ENCODE data around the gene C10orf95.

C10orf95 gene

GRCh38 chr10:102416695-102417094, 34.6 kb downstream of the C10orf95 start:
- no peak for DNase-seq (ENCODE audit: low read depth in 2 of 2)

- DNase-seq (ENCODE audit: low read depth in 2 of 2), result no peak
These were observed 35.1 kb downstream of the C10orf95 start for GRCh38 chr10:102416283-102416682.

- DNase-seq (ENCODE audit: low read depth in 2 of 2), result no peak
These were observed 36.6 kb downstream of the C10orf95 start for GRCh38 chr10:102414749-102415148.

GRCh38 chr10:102413806-102414561, 37.4 kb downstream of the C10orf95 start:
- no peak for DNase-seq (ENCODE audit: low read depth in 2 of 2)

- no peak for DNase-seq (ENCODE audit: low read depth in 2 of 2)
These were observed 38.2 kb downstream of the C10orf95 start for GRCh38 chr10:102413053-102413705.

- no peak for DNase-seq (ENCODE audit: low read depth in 2 of 2)
These were observed 39.0 kb downstream of the C10orf95 start for GRCh38 chr10:102412293-102412692.

GRCh38 chr10:102411341-102412255, 39.7 kb downstream of the C10orf95 start:
- DNase-seq (ENCODE audit: low read depth in 2 of 2), result no peak

GRCh38 chr10:102410429-102411073, 40.8 kb downstream of the C10orf95 start:
- peak; percentile 46 to 67 for DNase-seq (ENCODE audit: low read depth in 2 of 2)

- no peak for DNase-seq (ENCODE audit: low read depth in 2 of 2)
These were observed 41.5 kb downstream of the C10orf95 start for GRCh38 chr10:102409604-102410428.

GRCh38 chr10:102408728-102409603, 42.4 kb downstream of the C10orf95 start:
- peak; percentile 67 to 71 for DNase-seq (ENCODE audit: low read depth in 2 of 2)

- no peak for DNase-seq (ENCODE audit: low read depth in 2 of 2)
These were observed 43.1 kb downstream of the C10orf95 start for GRCh38 chr10:102408131-102408727.

- DNase-seq (ENCODE audit: low read depth in 2 of 2), result no peak
These were observed 43.8 kb downstream of the C10orf95 start for GRCh38 chr10:102407425-102408130.

- no peak for DNase-seq (ENCODE audit: low read depth in 2 of 2)
These were observed 44.5 kb downstream of the C10orf95 start for GRCh38 chr10:102406815-102407214.

- no peak for DNase-seq (ENCODE audit: low read depth in 2 of 2)
These were observed 45.7 kb downstream of the C10orf95 start for GRCh38 chr10:102405632-102406031.

- DNase-seq (ENCODE audit: low read depth in 2 of 2), result no peak
These were observed 46.2 kb downstream of the C10orf95 start for GRCh38 chr10:102405108-102405571.

- DNase-seq (ENCODE audit: low read depth in 2 of 2), result no peak
These were observed 46.8 kb downstream of the C10orf95 start for GRCh38 chr10:102404361-102405107.

GRCh38 chr10:102403115-102403514, 48.2 kb downstream of the C10orf95 start:
- DNase-seq (ENCODE audit: low read depth in 2 of 2), result no peak

- DNase-seq (ENCODE audit: low read depth in 2 of 2), result no peak
These were observed 48.8 kb downstream of the C10orf95 start for GRCh38 chr10:102402512-102402896.
